Left lung (tissue), 14 donors: ENCODE results near the gene SIX2. TPM values are rescaled to one million over a fixed set of nuclear protein-coding genes. Genes with fewer than 3 reads are reported as not detected.
A peak's percentile ranks its signal among the peaks of the same experiment; 100 is the strongest.

Experiments
- ATAC-seq: fragments of 200-7000 bp; cut with Tn5 transposase; one replicate; pipeline ENCODE4 v1.9.1; 2020; ENCODE audit warnings: moderate library complexity
- DNase-seq, 4 donors: peaks; one replicate each; pipeline ENCODE4 v3.0.0-alpha.2; 2013 to 2020
- H3K27ac ChIP-seq, 2 donors: fragments of 200-600 bp; sonication (generic) in 1 of 2; one replicate each; pipeline versions ENCODE4 v1.5.0 to v1.8.0; 2020 to 2021
- H3K27me3 ChIP-seq, 2 donors: fragments of 200-600 bp; sonication (generic) in 1 of 2; one replicate each; pipeline versions ENCODE4 v1.5.0 to v1.8.0; 2020 to 2021
- H3K36me3 ChIP-seq, 2 donors: fragments of 200-600 bp; sonication (generic) in 1 of 2; one replicate each; pipeline versions ENCODE4 v1.5.0 to v1.8.0; 2020 to 2021
- H3K4me1 ChIP-seq, 2 donors: fragments of 200-600 bp; one replicate each; pipeline ENCODE4 v1.8.0; 2021
- H3K4me3 ChIP-seq, 2 donors: fragments of 200-600 bp; sonication (generic) in 1 of 2; one replicate each; pipeline versions ENCODE4 v1.5.0 to v1.8.0; 2020 to 2021; ENCODE audit warnings: mild to moderate bottlenecking in 1 of 2
- H3K9me3 ChIP-seq, 2 donors: fragments of 200-600 bp; sonication (generic) in 1 of 2; one replicate each; pipeline versions ENCODE4 v1.5.0 to v1.8.0; 2020 to 2021
- CTCF ChIP-seq, 2 donors: fragments of 200-600 bp; sonication (generic) in 1 of 2; IDR thresholded peaks; one replicate each; pipeline versions ENCODE4 v1.5.0 to v1.8.0; 2021; ENCODE audit warnings: antibody characterized with exemption in 2 of 2
- intact Hi-C, 2 donors: fragments of 100-400 bp; cut with DNase I; formaldehyde crosslinking; loops; one replicate each; pipeline versions ENCODE4 v1.11.2 to v1.14.2; 2022
- long read RNA-seq, 12 donors: library from polyadenylated mRNA in 2 of 12; unstranded in 2 of 12; transcript quantifications; one replicate each; pipeline ENCODE4 v2.0.0 and lab custom pipeline, GENCODE V29; 2019 to 2026
- polyA plus RNA-seq, 6 donors: library from polyadenylated mRNA; unstranded; fragments of 120-200 nt; gene quantifications; one replicate each; pipeline ENCODE4 v1.2.1, GENCODE V29; 2013; ENCODE audit not compliant: insufficient read length in 6 of 6
- total RNA-seq, 2 donors: library from RNA; stranded (reverse); fragmentation: NEBNext Ultra II Directional; extraction: Animal tissue kit (Norgen Biotek cat#: 25700); gene quantifications; one replicate each; pipeline ENCODE4 v1.2.1, GENCODE V29; 2021
- donor health status: DM: no; HTN: yes; CAD: no.
- donor health status: DM: no; HTN: no; CAD: no.

Gene SIX2
- under 1 TPM; 0.26 to 0.29 TPM for total RNA-seq
- under 1 TPM; 0.20 to 0.45 (median 0.27) TPM for polyA plus RNA-seq
- long read RNA-seq, donor 1 = 0 reads
- long read RNA-seq, donor 2 = 0 reads
- long read RNA-seq, donor 3 = 0 reads
- long read RNA-seq, donor 4, partial matches to known transcripts = 1 of 1 reads
- long read RNA-seq, donor 4, other reads (novel, unspliced or antisense) = 0 of 1 reads
- long read RNA-seq, donor 5 = 0 reads
- long read RNA-seq, donor 6 = 0 reads
- long read RNA-seq, donor 7 = 0 reads
- long read RNA-seq, donor 8 = 0 reads
- long read RNA-seq, donor 9 = 0 reads
- long read RNA-seq, donor 10 = 0 reads
- long read RNA-seq, donor 11 = 0 reads
- long read RNA-seq, donor 12 = 0 reads

DNA sequence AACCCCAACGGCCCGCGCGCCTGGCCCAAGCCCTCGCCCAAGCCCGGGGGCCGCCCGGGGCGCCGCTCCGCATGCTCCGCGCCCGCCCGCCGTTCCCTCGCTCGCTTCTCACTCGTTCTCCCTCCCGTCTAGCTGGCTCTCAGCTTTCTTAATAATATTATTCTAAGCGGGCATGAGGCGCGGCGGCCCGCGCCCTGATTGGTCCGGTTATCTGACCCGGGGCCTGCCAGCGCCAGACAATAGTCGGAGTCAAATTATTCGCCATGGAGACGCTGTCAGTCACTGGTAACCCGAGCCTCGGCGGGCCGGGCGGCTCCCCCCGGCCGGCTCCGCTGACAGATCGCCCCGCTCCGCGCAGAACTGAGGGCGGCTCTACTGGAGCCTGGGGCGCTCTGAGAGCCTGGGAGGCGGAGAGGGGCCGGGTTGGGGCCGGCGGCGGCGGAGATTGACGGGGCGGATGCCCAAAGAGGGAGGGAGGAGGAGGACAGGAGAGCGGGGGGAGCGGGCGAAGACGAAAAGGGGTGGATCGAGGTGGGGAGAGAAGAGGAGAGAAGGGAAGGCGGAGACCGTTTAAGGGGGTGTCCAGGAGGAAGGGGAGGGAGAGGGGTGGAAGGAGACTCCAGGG lies at the start of gene SIX2:
SIX2 (minus strand) TSS at position 150 of the 625 bp plus-strand sequence. CDS start 342 bp downstream, outside the sequence.
- H3K4me1 ChIP-seq = peaks cover 24 to 48% of the 10 kb centered on the region in 2 donors
- no peaks in the 10 kb centered on the region for H3K36me3 ChIP-seq
- DNase-seq (peak; percentile 87 to 97 (median 92)), ATAC-seq (peak; percentile 93)
- no peak within 1 kb of the TSS for H3K27ac ChIP-seq
- intact Hi-C loops = no loop called here
- H3K4me3 ChIP-seq = peak within 1 kb of the TSS; percentile 30 to 36
- no peak for TF ChIP-seq CTCF (IDR thresholded peaks at IDR 0.05)
- peaks cover 88 to 100% of the 10 kb centered on the region in 2 donors for H3K27me3 ChIP-seq
- no peaks in the 10 kb centered on the region for H3K9me3 ChIP-seq

DNA sequence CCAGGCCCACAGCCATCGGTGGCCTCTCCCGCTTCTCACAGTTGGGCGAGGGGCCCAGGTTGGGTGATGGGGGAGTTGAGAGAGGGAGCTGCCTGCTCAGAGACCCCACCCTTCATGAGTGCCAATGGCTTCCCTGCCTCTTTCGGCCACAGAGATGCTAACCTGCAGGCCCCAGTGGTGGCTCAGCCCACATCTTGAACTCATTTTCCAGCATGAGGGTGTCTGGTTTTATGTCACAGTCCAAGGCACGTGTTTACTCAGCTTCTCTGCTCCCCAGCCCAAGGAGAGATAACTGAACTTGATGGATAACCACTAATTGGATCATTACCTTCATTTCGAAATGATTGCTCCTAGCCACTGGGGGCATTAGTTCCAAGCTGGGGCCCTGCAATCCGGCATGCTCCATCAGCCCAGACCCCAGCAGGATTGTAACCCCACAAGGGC lies 45.9 kb upstream of the SIX2 start:
- H3K9me3 ChIP-seq = no peaks in the 10 kb centered on the region
- no peak overlapping the region for H3K4me3 ChIP-seq
- no peak overlapping the region for H3K27ac ChIP-seq
- DNase-seq (peak in 1 of 4 donors; percentile 70), ATAC-seq (no peak)
- TF ChIP-seq CTCF (IDR thresholded peaks at IDR 0.05) = no peak
- H3K36me3 ChIP-seq = no peaks in the 10 kb centered on the region
- H3K27me3 ChIP-seq = peaks cover 0 to 5% of the 10 kb centered on the region in 2 donors
- H3K4me1 ChIP-seq = no peaks in the 10 kb centered on the region
- intact Hi-C loops = no loop called here

GRCh38 chr2:45053966-45054365 lies 44.7 kb upstream of the SIX2 start:
- no peak for ATAC-seq
- Histone ChIP-seq H3K27me3 (peaks cover 0 to 5% of the 10 kb centered on the region in 2 donors), H3K4me3 (no peak overlapping the region), H3K4me1 (no peaks in the 10 kb centered on the region), H3K36me3 (no peaks in the 10 kb centered on the region), H3K27ac (no peak overlapping the region), H3K9me3 (no peaks in the 10 kb centered on the region)
- intact Hi-C loops = no loop called here
- no peak for TF ChIP-seq CTCF (IDR thresholded peaks at IDR 0.05)
- no peak for DNase-seq

DNA sequence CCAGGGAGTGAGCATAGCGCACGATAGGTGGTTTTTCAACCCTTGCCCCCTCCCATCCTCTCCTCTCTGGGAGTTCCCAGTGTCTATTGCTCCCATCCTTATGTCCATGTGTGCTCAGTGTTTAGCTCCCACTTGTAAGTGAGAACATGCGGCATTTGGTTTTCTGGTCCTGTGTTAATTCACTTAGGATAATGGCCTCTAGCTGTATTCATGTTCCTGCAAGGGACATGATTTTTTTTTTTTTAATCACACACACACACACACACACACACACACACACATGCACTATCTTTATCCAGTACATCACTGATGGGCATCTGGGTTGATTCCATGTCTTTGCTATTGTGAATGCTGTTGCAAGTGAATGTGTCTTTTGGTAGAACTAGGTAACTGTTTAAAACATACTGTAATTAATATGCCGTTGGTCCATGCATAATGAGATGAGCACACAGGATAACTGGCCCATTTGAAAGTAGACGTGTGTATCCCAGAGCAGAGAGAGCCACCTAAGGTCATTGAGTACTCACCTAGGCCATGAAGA lies 43.2 kb upstream of the SIX2 start:
- no peak for DNase-seq
- TF ChIP-seq CTCF (IDR thresholded peaks at IDR 0.05) = no peak
- no peaks in the 10 kb centered on the region for H3K4me1 ChIP-seq
- H3K27ac ChIP-seq = no peak overlapping the region
- H3K9me3 ChIP-seq = no peaks in the 10 kb centered on the region
- intact Hi-C loops = no loop called here
- H3K36me3 ChIP-seq = no peaks in the 10 kb centered on the region
- no peak overlapping the region for H3K4me3 ChIP-seq
- peaks cover 0 to 9% of the 10 kb centered on the region in 2 donors for H3K27me3 ChIP-seq
- no peak for ATAC-seq
